Measurements from ENCODE around the gene ADGRL2.

GRCh38 chr1:81801651-81802456 is 1.1 kb downstream of the ADGRL2 start:
- TF ChIP-seq MYC (IDR thresholded peaks at IDR 0.05; ENCODE audit: low read depth, low read length) (no peak), POLR2AphosphoS5 (IDR thresholded peaks at IDR 0.05; ENCODE audit: insufficient read depth, low read depth, low read length) (no peak), POLR2A (IDR thresholded peaks at IDR 0.05; ENCODE audit: low read depth, low read length) (no peak), EZH2 (IDR thresholded peaks at IDR 0.05; ENCODE audit: borderline replicate concordance, low read depth, low read length, severe bottlenecking) (no peak)
- TF ChIP-seq, protein P1, sequence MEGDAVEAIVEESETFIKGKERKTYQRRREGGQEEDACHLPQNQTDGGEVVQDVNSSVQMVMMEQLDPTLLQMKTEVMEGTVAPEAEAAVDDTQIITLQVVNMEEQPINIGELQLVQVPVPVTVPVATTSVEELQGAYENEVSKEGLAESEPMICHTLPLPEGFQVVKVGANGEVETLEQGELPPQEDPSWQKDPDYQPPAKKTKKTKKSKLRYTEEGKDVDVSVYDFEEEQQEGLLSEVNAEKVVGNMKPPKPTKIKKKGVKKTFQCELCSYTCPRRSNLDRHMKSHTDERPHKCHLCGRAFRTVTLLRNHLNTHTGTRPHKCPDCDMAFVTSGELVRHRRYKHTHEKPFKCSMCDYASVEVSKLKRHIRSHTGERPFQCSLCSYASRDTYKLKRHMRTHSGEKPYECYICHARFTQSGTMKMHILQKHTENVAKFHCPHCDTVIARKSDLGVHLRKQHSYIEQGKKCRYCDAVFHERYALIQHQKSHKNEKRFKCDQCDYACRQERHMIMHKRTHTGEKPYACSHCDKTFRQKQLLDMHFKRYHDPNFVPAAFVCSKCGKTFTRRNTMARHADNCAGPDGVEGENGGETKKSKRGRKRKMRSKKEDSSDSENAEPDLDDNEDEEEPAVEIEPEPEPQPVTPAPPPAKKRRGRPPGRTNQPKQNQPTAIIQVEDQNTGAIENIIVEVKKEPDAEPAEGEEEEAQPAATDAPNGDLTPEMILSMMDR (IDR thresholded peaks at IDR 0.05; ENCODE audit: extremely low read depth in 1 of 2, insufficient read depth in 1 of 2, low read depth in 1 of 2, low read length in 2 of 2), result no peak
